Measurements from ENCODE around the gene ASF1B.

DNA sequence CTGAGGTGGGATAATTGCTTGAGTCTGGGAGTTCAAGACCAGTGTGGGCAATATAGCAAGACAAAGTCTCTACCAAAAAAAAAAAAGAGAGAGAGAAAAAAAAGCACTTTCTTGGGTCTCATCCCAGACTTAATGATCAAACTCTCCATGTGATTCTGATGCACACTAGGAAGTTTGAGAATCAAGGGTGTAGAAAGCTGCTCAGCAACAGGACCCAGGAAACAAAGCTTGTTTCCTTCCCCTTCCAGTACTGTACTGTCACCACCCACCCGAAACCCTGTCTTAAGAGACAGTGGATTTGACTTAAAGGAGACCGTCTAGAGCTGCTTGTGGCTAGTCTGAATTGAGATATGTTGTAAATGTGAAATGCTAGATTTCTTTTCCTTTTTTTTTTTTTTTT, 58.0 kb downstream of the ASF1B start:
- TF ChIP-seq CTCF (IDR thresholded peaks at IDR 0.05) (no peak), POLR2A (IDR thresholded peaks at IDR 0.05) (no peak), POLR2AphosphoS5 (IDR thresholded peaks at IDR 0.05) (no peak)

Measured in prostate gland (tissue), 2 donors.